ENCODE results near the gene C10orf53. TPM values are rescaled to one million over a fixed set of nuclear protein-coding genes. Genes with fewer than 3 reads are reported as not detected.

The C10orf53 gene
- total RNA-seq, 1 experiment from 2014 or later: not detected

GRCh38 chr10:49707585-49707984, 28.1 kb downstream of the C10orf53 start:
- Mint-ChIP-seq H3K36me3 (peaks cover 5% of the 10 kb centered on the region; the same call in 1 of the 2 replicates), H3K27ac (no peak overlapping the region), H3K9me3 (peaks cover 22% of the 10 kb centered on the region), H3K4me3 (no peak overlapping the region), H3K27me3 (ENCODE audit: low read depth) (peaks cover 27% of the 10 kb centered on the region), H3K4me1 (0 out of 2 replicates have a peak, but pooled peaks cover 4% of the 10 kb centered on the region)
- DNase-seq (ENCODE audit: low spot score): no peak
- ATAC-seq: no peak
- no peak for TF ChIP-seq GRHL2 (CRISPR knock-in tag; IDR thresholded peaks at IDR 0.05; ENCODE audit: insufficient replicate concordance, severe bottlenecking)
- TF ChIP-seq ATF1 (CRISPR knock-in tag; IDR thresholded peaks at IDR 0.05): no peak
- no peak for TF ChIP-seq CREM (CRISPR knock-in tag; IDR thresholded peaks at IDR 0.05)
- ChIA-PET CTCF (interaction anchor here (0.5 kb wide), 1 partner anchor 543 kb away, joined by 3 read pairs; no protein-coding TSS in a partner anchor), POLR2A (no interaction called here)

DNA sequence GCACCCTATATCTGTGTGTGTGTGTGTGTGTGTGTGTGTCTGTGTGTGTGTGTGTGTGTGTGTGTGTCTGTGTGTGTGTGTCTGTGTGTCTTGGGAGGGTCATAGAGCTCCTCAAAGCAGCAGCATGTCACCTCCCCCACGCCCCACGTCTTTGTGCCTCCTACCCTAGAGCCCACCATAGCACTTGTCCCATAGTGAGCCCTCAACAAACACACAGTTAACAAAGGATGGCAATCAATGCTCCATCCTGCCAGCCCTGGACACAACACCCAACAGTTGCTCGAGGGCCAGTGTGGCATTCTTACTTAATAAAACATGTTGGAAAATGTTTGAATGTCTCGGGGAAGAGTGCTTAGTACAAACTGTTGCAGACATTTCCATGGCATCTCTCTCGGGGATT, 30.5 kb downstream of the C10orf53 start:
- ATAC-seq (no peak), DNase-seq (ENCODE audit: low spot score) (no peak)
- peaks cover 31% of the 10 kb centered on the region for H3K9me3 Mint-ChIP-seq
- no peak for TF ChIP-seq E2F4 (CRISPR knock-in tag; IDR thresholded peaks at IDR 0.05; ENCODE audit: borderline replicate concordance, low read depth)
- H3K27me3 Mint-ChIP-seq (ENCODE audit: low read depth): peaks cover 30% of the 10 kb centered on the region
- H3K36me3 Mint-ChIP-seq: peaks cover 15% of the 10 kb centered on the region
- H3K4me3 Mint-ChIP-seq: no peak overlapping the region
- 0 out of 2 replicates have a peak, but pooled peaks cover 4% of the 10 kb centered on the region for H3K4me1 Mint-ChIP-seq
- CTCF ChIA-PET: interaction anchor here (1.4 to 1.6 kb wide), 2 partner anchors 9 to 93 kb away, joined by 3 to 5 read pairs; no protein-coding TSS in a partner anchor
- no peak overlapping the region for H3K27ac Mint-ChIP-seq
- POLR2A ChIA-PET: no interaction called here

GRCh38 chr10:49710966-49711365, 31.5 kb downstream of the C10orf53 start:
- H3K36me3 Mint-ChIP-seq: peaks cover 13% of the 10 kb centered on the region
- no peak overlapping the region for H3K4me3 Mint-ChIP-seq
- ChIA-PET CTCF (interaction anchor here (0.7 to 1.6 kb wide), 2 partner anchors 10 to 12 kb away, joined by 3 to 5 read pairs; no protein-coding TSS in a partner anchor), POLR2A (no interaction called here)
- TF ChIP-seq, protein P1, sequence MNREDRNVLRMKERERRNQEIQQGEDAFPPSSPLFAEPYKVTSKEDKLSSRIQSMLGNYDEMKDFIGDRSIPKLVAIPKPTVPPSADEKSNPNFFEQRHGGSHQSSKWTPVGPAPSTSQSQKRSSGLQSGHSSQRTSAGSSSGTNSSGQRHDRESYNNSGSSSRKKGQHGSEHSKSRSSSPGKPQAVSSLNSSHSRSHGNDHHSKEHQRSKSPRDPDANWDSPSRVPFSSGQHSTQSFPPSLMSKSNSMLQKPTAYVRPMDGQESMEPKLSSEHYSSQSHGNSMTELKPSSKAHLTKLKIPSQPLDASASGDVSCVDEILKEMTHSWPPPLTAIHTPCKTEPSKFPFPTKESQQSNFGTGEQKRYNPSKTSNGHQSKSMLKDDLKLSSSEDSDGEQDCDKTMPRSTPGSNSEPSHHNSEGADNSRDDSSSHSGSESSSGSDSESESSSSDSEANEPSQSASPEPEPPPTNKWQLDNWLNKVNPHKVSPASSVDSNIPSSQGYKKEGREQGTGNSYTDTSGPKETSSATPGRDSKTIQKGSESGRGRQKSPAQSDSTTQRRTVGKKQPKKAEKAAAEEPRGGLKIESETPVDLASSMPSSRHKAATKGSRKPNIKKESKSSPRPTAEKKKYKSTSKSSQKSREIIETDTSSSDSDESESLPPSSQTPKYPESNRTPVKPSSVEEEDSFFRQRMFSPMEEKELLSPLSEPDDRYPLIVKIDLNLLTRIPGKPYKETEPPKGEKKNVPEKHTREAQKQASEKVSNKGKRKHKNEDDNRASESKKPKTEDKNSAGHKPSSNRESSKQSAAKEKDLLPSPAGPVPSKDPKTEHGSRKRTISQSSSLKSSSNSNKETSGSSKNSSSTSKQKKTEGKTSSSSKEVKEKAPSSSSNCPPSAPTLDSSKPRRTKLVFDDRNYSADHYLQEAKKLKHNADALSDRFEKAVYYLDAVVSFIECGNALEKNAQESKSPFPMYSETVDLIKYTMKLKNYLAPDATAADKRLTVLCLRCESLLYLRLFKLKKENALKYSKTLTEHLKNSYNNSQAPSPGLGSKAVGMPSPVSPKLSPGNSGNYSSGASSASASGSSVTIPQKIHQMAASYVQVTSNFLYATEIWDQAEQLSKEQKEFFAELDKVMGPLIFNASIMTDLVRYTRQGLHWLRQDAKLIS (CRISPR knock-in tag; IDR thresholded peaks at IDR 0.05; ENCODE audit: borderline replicate concordance): no peak
- TF ChIP-seq, protein P2, sequence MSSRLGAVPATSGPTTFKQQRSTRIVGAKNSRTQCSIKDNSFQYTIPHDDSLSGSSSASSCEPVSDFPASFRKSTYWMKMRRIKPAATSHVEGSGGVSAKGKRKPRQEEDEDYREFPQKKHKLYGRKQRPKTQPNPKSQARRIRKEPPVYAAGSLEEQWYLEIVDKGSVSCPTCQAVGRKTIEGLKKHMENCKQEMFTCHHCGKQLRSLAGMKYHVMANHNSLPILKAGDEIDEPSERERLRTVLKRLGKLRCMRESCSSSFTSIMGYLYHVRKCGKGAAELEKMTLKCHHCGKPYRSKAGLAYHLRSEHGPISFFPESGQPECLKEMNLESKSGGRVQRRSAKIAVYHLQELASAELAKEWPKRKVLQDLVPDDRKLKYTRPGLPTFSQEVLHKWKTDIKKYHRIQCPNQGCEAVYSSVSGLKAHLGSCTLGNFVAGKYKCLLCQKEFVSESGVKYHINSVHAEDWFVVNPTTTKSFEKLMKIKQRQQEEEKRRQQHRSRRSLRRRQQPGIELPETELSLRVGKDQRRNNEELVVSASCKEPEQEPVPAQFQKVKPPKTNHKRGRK (CRISPR knock-in tag; IDR thresholded peaks at IDR 0.05; ENCODE audit: borderline replicate concordance): no peak
- TF ChIP-seq NR3C1 (CRISPR knock-in tag; conservative IDR thresholded peaks at IDR 0.05; ENCODE audit: low read depth) (no peak), TP53 (CRISPR knock-in tag; IDR thresholded peaks at IDR 0.05) (no peak), GTF2I (CRISPR knock-in tag; conservative IDR thresholded peaks at IDR 0.05) (no peak), ZNF219 (CRISPR knock-in tag; IDR thresholded peaks at IDR 0.05; ENCODE audit: borderline replicate concordance) (no peak)
- 0 out of 2 replicates have a peak, but pooled peaks cover 4% of the 10 kb centered on the region for H3K4me1 Mint-ChIP-seq
- H3K9me3 Mint-ChIP-seq: peaks cover 30% of the 10 kb centered on the region
- no peak overlapping the region for H3K27ac Mint-ChIP-seq
- H3K27me3 Mint-ChIP-seq (ENCODE audit: low read depth): peaks cover 23% of the 10 kb centered on the region
- DNase-seq (ENCODE audit: low spot score) (no peak), ATAC-seq (no peak)

DNA sequence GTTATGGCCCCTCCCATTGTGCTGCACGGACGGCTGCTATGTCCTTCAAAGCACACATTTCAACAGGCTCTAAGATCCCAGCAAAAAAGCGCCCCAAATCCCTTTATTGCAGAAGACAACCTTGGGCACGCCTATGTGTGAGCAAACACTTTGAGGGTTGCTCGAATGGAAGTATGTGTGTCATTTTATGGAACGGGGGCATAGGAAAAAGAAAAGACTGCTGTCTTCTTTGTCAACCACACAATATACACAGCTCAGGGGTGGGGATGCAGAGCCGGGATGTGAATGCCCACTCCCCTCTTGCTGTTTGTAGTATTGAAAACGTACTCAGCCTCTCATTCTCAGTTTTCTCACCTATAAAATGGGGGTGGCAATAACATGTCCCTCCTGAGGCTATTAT, 32.0 kb downstream of the C10orf53 start:
- 0 out of 2 replicates have a peak, but pooled peaks cover 4% of the 10 kb centered on the region for H3K4me1 Mint-ChIP-seq
- ChIA-PET POLR2A (no interaction called here), CTCF (interaction anchor here (0.7 to 1.6 kb wide), 2 partner anchors 10 to 11 kb away, joined by 3 to 5 read pairs; no protein-coding TSS in a partner anchor)
- TF ChIP-seq, protein P1 (CRISPR knock-in tag; IDR thresholded peaks at IDR 0.05; ENCODE audit: borderline replicate concordance): no peak
- TF ChIP-seq IRF2 (CRISPR knock-in tag; IDR thresholded peaks at IDR 0.05; ENCODE audit: borderline replicate concordance, low read depth) (no peak), FOXP4 (CRISPR knock-in tag; IDR thresholded peaks at IDR 0.05) (no peak), USF1 (CRISPR knock-in tag; IDR thresholded peaks at IDR 0.05) (no peak), KAT7 (CRISPR knock-in tag; IDR thresholded peaks at IDR 0.05; ENCODE audit: borderline replicate concordance) (no peak)

More for the DNA sequence above, 32.0 kb downstream of the C10orf53 start:
- ATAC-seq: no peak
- DNase-seq (ENCODE audit: low spot score): no peak
- H3K36me3 Mint-ChIP-seq: peaks cover 16% of the 10 kb centered on the region
- peaks cover 18% of the 10 kb centered on the region for H3K27me3 Mint-ChIP-seq (ENCODE audit: low read depth)
- H3K9me3 Mint-ChIP-seq: peaks cover 30% of the 10 kb centered on the region
- H3K27ac Mint-ChIP-seq: no peak overlapping the region
- no peak overlapping the region for H3K4me3 Mint-ChIP-seq

Data from WTC11 (cell line).